ENCODE data around the gene ZMAT3.
"Not testable (repeated sequence)": the region's sequence is repeated elsewhere in the genome, so short reads cannot be mapped to it uniquely, and the experiment has no call there.

Gene ZMAT3

DNA sequence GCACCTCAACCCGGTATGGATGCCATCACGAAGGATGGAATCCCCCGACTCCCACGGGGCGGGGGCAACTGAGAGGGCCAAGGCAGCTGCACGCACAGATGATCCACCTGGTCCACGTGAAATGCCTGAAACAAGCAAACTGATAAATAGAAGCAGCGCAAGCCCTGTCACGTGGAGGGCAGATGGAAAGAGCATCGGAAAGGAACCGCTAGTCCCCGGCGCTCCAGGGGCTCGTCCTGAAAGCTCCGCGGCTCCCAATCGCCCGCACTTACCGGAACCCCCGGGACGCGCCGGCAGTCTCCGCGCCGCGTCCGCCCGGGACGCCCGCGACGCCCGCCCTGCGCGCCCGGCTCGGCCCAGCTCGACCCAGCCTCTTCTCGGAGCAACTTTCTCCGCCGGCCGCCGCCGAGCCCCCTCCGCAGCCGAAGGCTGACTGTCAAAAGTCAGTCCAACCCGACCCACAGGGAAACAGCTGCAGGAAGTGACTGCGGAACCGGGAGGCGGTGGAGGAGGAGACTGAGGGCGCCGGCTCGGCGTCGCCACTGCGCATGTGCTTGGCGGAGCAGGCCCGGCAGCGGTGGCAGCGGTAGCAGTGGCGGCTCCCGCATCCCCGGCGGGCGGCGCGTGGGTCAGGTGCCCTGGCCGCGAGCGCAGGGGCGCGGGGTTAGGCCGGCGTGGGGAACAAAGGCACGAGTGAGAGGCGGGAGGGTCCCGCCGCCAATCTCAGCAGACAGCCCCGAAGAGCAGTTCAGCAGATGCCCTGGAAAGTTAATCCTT is at the start of gene ZMAT3:
TSS of gene ZMAT3 (minus strand) at position 487 of the 777 bp plus-strand sequence. CDS start 4,057 bp downstream, outside the sequence.
- peak; percentile 84 for DNase-seq (ENCODE audit: low spot score)

GRCh38 chr3:179116816-179117215 is 45.2 kb upstream of the ZMAT3 start:
- DNase-seq (ENCODE audit: low spot score): no peak

GRCh38 chr3:179115444-179115843 is 43.8 kb upstream of the ZMAT3 start:
- not testable (repeated sequence) for DNase-seq (ENCODE audit: low spot score)

GRCh38 chr3:179113903-179114302 is 42.3 kb upstream of the ZMAT3 start:
- DNase-seq (ENCODE audit: low spot score): no peak

GRCh38 chr3:179108086-179108485 is 36.5 kb upstream of the ZMAT3 start:
- no peak for DNase-seq (ENCODE audit: low spot score)

DNA sequence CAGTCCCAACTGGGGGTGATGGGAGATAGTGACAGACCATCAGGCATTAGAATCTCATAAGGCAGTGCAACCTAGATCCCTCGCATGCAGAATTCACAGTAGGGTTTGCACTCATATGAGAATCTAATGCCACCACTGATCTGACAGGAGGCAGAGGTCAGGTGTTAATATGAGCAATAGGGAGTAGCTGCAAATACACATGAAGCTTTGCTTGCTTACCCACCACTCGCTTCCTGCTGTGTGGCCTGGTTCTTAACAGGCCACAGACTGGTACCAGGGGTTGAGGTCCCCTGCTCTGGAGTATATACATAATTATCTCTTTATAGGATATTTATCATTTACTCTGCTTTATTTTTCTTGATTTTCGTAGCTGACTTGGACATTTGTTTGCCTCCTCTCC is 36.0 kb upstream of the ZMAT3 start:
- DNase-seq (ENCODE audit: low spot score): no peak

- DNase-seq (ENCODE audit: low spot score): no peak
These were observed 34.3 kb upstream of the ZMAT3 start for GRCh38 chr3:179105881-179106280.

GRCh38 chr3:179100652-179101051 is 29.0 kb upstream of the ZMAT3 start:
- DNase-seq (ENCODE audit: low spot score): no peak

DNA sequence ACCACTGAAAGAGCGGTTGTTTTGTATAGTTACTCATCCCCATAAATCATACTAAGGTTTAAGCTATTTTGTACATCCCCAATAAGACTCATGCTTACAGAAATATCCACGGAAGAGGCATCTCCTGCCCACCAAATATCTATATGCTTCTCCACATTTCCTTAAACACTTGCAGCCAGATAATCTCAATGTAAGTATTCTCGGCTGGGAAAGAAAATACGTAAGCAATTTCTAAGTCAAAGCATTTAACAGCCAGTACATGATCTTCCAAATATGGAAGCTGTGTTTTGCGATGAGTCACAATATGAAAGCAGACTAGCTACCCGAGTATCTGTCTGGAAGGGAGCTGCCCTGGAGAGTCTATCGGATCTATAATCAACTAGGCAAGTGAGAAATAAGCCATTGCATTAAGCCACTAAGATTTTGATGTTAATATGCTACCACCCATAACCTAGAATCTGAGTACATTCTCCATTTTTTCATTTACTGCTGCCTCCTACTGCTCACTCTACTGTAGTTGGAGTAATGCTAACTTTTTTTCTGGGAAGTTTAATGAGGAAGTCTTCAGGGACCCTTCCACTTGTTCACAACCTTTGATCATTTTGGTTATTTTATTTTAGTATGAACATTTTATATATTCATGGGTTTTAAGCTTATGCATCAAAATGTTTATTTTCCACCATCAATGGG is 26.9 kb upstream of the ZMAT3 start:
- DNase-seq (ENCODE audit: low spot score): no peak

DNA sequence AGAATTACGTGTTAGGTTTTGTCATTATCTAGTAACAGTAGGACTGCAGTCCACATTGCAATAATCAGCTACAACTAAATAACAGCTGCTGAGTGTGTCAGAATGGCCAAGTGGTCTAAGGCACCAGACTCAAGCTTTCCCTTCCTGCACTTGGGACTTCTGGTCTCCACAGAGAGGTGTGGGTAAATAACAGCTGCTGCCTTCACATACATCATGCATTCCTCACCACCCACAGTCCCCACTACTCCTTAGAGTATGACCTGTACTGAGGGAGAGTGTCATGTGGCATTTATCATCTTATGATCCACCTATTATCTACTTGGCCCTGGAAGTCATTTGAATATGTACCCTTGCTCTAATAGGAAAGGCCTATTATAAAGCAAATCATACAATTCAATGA is 22.2 kb upstream of the ZMAT3 start:
- DNase-seq (ENCODE audit: low spot score): no peak

DNA sequence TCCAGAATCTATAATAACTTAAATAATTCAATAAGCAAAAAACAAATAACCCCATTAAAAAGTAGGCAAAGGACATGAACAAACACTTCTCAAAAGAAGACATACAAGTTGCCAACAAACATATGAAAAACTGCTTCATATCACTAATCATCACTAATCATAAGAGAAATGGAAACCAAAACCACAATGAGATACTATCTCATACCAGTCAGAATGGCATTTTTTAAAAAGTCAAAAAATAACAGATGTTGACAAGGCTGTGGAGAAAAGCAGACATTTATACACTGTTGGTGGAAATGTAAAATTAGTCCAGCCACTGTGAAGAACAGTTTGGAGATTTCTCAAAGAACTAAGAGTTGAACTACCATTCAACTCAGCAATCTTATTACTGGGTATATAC is 19.5 kb upstream of the ZMAT3 start:
- DNase-seq (ENCODE audit: low spot score): no peak

GRCh38 chr3:179088306-179088705 is 16.7 kb upstream of the ZMAT3 start:
- no peak for DNase-seq (ENCODE audit: low spot score)

- DNase-seq (ENCODE audit: low spot score): no peak
These were observed 12.4 kb upstream of the ZMAT3 start for GRCh38 chr3:179083977-179084376.

DNA sequence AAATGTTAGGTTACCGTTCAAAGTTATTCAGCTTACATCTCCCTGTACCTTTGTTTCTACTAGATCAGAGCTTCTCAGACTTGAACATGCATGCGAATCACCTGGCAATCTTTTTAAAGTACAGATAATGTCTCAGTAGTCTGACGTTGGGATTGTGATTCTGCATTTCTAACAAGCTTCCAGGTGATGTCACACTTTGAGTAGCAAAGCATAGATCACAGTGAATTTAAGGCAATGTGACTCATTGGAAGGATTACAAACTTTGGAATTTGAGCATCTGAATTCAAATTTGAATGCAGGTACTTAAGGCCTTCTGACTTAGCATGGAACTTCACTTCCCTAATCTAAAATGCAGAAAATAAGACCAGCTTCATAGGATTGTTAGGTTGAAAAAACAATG is 10.8 kb upstream of the ZMAT3 start:
- DNase-seq (ENCODE audit: low spot score): no peak

DNA sequence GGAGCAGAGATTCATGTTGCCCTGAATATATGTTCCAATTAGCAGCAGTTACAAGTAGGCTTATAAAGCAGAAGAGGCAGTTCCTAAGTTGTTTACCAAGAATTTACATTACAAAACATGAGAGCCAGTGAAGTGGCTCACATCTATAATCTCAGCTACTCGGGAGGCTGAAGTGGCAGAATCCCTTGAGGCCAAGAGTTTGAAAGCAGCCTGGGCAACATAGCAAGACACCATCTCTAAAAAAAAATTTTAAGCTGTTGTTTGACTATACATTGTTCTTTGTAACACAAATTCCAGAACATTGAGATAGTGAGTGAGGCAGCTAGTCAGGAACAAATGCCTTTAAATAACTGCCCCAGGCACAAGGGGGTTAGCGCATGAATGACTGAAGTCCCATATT is 10.3 kb upstream of the ZMAT3 start:
- DNase-seq (ENCODE audit: low spot score): no peak

DNA sequence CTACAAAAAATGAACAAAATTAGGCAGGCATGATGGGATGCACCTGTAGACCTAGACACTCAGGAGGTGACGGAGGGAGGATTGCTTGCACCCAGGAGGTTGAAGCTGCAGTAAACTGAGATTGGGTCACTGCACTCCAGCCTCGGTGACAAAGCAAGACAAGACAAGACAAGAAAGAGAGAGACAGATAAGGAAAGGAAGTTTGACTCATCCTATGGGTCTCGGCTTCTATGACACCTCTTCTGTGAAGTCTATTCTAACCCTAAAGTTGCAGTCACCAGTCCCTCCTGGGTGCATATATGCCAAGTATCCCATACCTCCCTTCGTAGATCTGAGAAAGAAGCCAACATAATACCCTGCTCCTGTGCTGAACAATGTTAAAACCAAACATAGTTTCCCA is 7.9 kb upstream of the ZMAT3 start:
- no peak for DNase-seq (ENCODE audit: low spot score)

- no peak for DNase-seq (ENCODE audit: low spot score)
These were observed 4.8 kb upstream of the ZMAT3 start for GRCh38 chr3:179076243-179077027.

- no peak for DNase-seq (ENCODE audit: low spot score)
These were observed 3.0 kb upstream of the ZMAT3 start for GRCh38 chr3:179074656-179075055.

DNA sequence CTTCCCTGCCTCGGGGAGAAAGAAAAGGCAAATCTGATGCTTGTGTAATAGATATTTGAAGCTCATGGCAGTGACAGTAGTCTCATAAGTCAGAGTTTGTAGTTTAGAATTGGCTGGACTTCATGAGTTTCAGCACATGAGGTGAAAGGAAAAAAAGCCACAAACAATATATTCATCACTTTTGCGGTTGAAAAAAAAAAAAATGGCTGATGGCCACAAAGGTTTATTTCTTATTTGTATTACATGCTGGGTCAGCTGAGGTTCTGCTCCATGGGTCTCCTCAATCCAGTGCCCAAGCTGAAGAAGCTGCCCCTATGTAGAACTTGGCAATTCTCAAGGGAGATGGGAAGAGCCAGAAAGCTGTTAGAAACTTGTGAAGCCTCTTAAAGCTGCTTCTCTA is 2.2 kb upstream of the ZMAT3 start:
- DNase-seq (ENCODE audit: low spot score): no peak

DNA sequence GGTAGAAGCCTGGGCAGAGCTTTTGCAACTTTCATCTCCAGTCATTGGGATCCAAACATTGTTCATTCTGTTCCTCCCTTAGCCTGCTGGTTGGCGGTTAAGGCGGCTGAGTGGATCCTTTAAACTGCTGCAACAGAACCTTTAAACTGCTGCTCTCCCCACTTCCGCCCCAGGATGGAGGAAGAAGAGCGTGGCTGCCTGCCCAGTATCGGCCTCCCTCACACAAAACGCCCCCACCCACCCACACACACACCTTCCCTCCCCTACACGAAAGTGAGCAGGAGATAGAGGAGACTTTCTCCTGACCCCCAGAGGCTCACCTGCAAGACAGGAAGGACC is 460 bp upstream of the ZMAT3 start:
- peak; percentile 60 for DNase-seq (ENCODE audit: low spot score)

DNA sequence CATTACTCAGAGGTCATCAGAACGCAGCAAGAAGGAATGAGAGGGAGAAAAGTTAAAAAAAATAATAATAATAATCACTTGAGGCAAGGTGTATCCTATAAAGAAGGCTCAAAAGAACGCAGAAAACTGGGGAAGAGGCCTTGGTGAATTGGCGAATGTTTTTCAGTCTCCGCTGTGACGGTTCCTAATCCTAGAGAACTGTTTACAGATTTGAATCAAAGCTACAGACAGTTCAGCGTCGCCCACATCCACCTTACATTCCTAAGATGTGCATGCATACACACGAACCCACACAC is 634 bp downstream of the ZMAT3 start:
- DNase-seq (ENCODE audit: low spot score): no peak

DNA sequence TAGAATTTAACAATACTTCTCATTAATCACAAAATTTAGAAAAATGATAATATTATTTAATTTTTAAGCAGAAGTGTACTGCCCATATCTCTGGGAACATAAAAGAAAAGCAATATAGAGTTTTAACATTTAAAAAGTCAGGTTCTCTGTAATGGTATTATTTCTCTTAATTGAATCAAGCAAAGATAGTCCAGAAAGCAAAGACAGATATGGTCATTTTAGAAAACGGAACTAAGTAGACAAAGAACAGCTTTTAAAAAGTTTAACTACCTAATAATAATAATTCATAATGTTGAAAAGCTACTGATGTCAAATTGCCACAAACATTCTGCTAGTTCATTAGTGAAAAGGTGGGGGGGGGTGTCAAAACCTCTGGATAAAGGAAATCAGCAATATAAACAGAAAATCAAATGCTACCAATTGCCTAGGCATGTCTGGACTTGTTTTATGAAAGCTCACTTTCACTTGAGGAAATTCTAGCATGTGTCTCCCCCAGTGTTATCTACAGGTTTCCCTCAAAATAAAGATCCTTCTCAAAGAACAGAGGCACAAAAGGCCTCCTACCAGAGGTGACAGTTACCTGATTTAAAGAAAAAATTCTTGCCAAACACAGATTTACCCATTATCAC is 1.7 kb downstream of the ZMAT3 start:
- DNase-seq (ENCODE audit: low spot score): no peak
